ENCODE data around the gene GNAT1.
"Not testable (repeated sequence)": the region's sequence is repeated elsewhere in the genome, so short reads cannot be mapped to it uniquely, and the experiment has no call there.

Gene GNAT1

GRCh38 chr3:50243543-50243895 is 52.1 kb downstream of the GNAT1 start:
- DNase-seq, result no peak

- DNase-seq, result not testable (repeated sequence)
Observed at GRCh38 chr3:50244813-50245212, 53.4 kb downstream of the GNAT1 start.

GRCh38 chr3:50245251-50245745 is 53.9 kb downstream of the GNAT1 start:
- no peak for DNase-seq

DNA sequence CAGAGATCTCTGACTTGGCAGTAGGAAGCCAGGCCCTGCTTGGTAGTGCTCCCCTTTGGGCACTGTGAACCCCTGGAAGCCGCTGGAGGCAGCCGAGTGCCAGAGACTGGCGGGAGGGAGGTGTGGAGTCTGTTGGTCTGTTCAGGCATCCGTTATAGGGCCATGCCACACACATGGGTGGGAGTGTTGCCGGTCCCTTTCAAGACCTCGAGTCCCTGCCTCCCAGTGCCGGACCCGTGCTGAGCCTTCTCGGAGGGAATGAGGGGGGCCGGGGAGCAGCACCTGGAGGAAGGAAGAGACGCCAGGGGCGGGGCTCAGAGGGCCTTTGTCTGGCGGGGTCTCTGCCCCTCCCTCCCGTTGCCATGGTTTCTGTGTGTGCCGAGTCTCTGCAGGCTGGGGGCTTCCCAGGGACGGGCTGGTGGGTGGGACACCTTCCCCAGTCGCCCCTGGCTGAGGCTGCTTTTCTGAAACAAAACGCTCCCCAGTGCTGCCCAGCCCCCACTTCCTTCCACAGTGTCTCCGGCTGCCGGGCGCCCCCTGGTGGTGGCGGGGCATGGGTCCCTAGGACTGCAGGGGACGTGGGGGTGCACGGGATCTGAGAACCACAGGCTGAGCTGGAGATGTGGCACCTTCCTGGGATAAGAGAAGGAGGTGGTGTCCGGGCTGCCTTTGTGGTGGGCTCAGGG is 54.6 kb downstream of the GNAT1 start:
- DNase-seq, result no peak

DNA sequence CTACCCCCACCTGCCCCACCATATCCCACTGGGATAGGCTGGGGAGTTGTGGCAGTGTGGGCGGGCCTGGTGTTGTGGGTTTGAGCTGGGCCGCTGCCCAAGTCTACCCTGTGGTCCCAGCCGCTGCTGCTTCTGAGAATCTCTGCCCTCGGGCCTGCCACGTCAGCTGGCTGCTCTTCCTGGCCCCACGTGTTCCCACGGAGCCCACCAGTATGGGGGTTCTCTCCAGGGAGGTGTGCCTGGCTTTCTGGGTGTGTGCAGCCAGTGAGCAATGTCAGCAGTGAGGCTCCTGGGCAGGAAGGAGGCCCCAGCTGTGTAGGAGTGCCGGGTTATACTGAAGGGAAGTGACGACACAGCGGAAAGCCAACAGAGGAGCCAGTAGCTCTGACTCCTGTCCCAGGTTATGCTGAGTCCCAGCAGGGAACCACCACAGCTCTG is 55.1 kb downstream of the GNAT1 start:
- DNase-seq, result no peak
